HepG2 (cell line): Measurements from ENCODE around the gene MXD1. TPM values are rescaled to one million over a fixed set of nuclear protein-coding genes. Genes with fewer than 3 reads are reported as not detected.

ENCODE experiments used
- ARID5B ChIP-seq: IDR thresholded peaks from 2 replicates; pipeline ENCODE4 v1.4.0; 2020; ENCODE audit warnings: mild to moderate bottlenecking, missing genetic modification reagents
- ATAD3A ChIP-seq: sonication (generic); formaldehyde crosslinking; IDR thresholded peaks from 2 replicates; pipeline ENCODE4 v1.4.0; 2020; ENCODE audit warnings: missing genetic modification reagents
- BRD4 ChIP-seq: sonication (generic); formaldehyde crosslinking; IDR thresholded peaks from 2 replicates; pipeline ENCODE4 v1.4.0; 2020; ENCODE audit warnings: missing genetic modification reagents
- CSRNP1 ChIP-seq: sonication (generic); formaldehyde crosslinking; IDR thresholded peaks from 2 replicates; pipeline ENCODE4 v1.8.1; 2023; ENCODE audit warnings: mild to moderate bottlenecking, missing genetic modification reagents
- PAF1 ChIP-seq: IDR thresholded peaks from 2 replicates; pipeline ENCODE4 v1.6.1; 2016; ENCODE audit warnings: missing genetic modification reagents, missing compliant biosample characterization
- PRDM15 ChIP-seq: sonication (generic); formaldehyde crosslinking; IDR thresholded peaks from 2 replicates; pipeline ENCODE4 v1.4.0; 2020; ENCODE audit warnings: missing genetic modification reagents
- ZBTB26 ChIP-seq: IDR thresholded peaks from 2 replicates; pipeline ENCODE4 v1.6.1; 2016; ENCODE audit warnings: missing compliant biosample characterization, missing genetic modification reagents, borderline replicate concordance
- ZC3H13 ChIP-seq: sonication (generic); formaldehyde crosslinking; IDR thresholded peaks from 2 replicates; pipeline ENCODE4 v1.8.1; 2023; ENCODE audit warnings: mild to moderate bottlenecking, missing genetic modification reagents, moderate library complexity
- ZNF34 ChIP-seq: sonication (generic); formaldehyde crosslinking; IDR thresholded peaks from 2 replicates; pipeline ENCODE4 v1.4.0; 2020; ENCODE audit warnings: mild to moderate bottlenecking, missing genetic modification reagents, borderline replicate concordance
- ZNF503 ChIP-seq: sonication (generic); formaldehyde crosslinking; IDR thresholded peaks from 2 replicates; pipeline ENCODE4 v1.4.0; 2020; ENCODE audit warnings: missing genetic modification reagents
- ZNF589 ChIP-seq: sonication (generic); formaldehyde crosslinking; conservative IDR thresholded peaks from 2 replicates; pipeline ENCODE4 v1.8.0; 2022; ENCODE audit warnings: mild to moderate bottlenecking, moderate library complexity, missing genetic modification reagents
- ZNF780A ChIP-seq: sonication (generic); formaldehyde crosslinking; IDR thresholded peaks from 2 replicates; pipeline ENCODE4 v1.8.0; 2022; ENCODE audit warnings: mild to moderate bottlenecking, missing genetic modification reagents, moderate library complexity
- ZNF841 ChIP-seq: sonication (generic); formaldehyde crosslinking; IDR thresholded peaks from 2 replicates; pipeline ENCODE4 v1.8.1; 2023; ENCODE audit warnings: missing genetic modification reagents, borderline replicate concordance
- ZNF878 ChIP-seq: sonication (generic); formaldehyde crosslinking; IDR thresholded peaks from 2 replicates; pipeline ENCODE4 v1.8.1; 2023; ENCODE audit warnings: mild to moderate bottlenecking, missing genetic modification reagents, moderate library complexity
- ZNF891 ChIP-seq: sonication (generic); formaldehyde crosslinking; IDR thresholded peaks from 2 replicates; pipeline ENCODE4 v1.5.0; 2020; ENCODE audit warnings: mild to moderate bottlenecking, missing genetic modification reagents
- polyA plus RNA-seq, 8 experiments: library from polyadenylated mRNA; depleted of rRNA in 3 of 8; stranded (reverse) in 7 of 8; unstranded in 1 of 8; fragments of >200 nt; fragmentation: Illumina TruSeq in 4 of 8; extraction: Trizol in 4 of 8; gene quantifications; 2 replicates each; pipeline versions ENCODE4 v1.2.1 to v1.2.3, GENCODE V29; 2011 to 2016; ENCODE audit warnings: low read depth in 4 of 8, missing spikeins in 1 of 8, mixed read lengths in 1 of 8; ENCODE audit not compliant: insufficient read depth in 1 of 8
- total RNA-seq, 5 experiments: library from RNA; depleted of rRNA; stranded (reverse); fragments of >200 nt; fragmentation: Illumina TruSeq; extraction: Trizol; gene quantifications; 2 replicates each; pipeline ENCODE4 v1.2.3, GENCODE V29; 2016; ENCODE audit warnings: low read depth in 1 of 5

MXD1 gene
- total and polyA plus RNA-seq, 2 of the 13 experiments (the other 11 are each of a cell fraction or from before 2014, with no cell fraction given) = 6.4 to 14.9 TPM

- no peak for TF ChIP-seq CSRNP1 (CRISPR knock-in tag)
- TF ChIP-seq ZC3H13 (CRISPR knock-in tag) = no peak
- no peak for TF ChIP-seq ZNF891 (CRISPR knock-in tag)
- no peak for TF ChIP-seq ZNF780A (CRISPR knock-in tag)
- no peak for TF ChIP-seq ZNF589 (CRISPR knock-in tag)
- TF ChIP-seq ZNF503 (CRISPR knock-in tag) = no peak
- TF ChIP-seq BRD4 = no peak
- TF ChIP-seq ATAD3A (CRISPR knock-in tag) = no peak
- TF ChIP-seq ZNF878 (CRISPR knock-in tag) = no peak
- 0 out of 2 replicates have a peak, but pooled peaks have one; percentile 36 for TF ChIP-seq ZBTB26
- TF ChIP-seq PAF1 (CRISPR knock-in tag) = no peak
- TF ChIP-seq ARID5B (CRISPR knock-in tag) = 0 out of 2 replicates have a peak, but pooled peaks have one; percentile 3
- TF ChIP-seq ZNF34 (CRISPR knock-in tag) = no peak
- no peak for TF ChIP-seq PRDM15 (CRISPR knock-in tag)
- TF ChIP-seq ZNF841 = peak; percentile 37; the same call in 1 of the 2 replicates
These were observed at the start of gene MXD1 (continued) for GRCh38 chr2:69914950-69915945.
